ENCODE data around the gene DBF4B. TPM values are rescaled to one million over a fixed set of nuclear protein-coding genes. Genes with fewer than 3 reads are reported as not detected.

Gene DBF4B
- total and polyA plus RNA-seq, 2 of the 13 experiments (the other 11 are each of a cell fraction or from before 2014, with no cell fraction given): 11.7 to 13.2 TPM

- Histone ChIP-seq H4K20me1 (ENCODE audit: insufficient read depth, low read length) (no peaks in the 10 kb centered on the region), H3K4me3 (replicated peaks in 1 of 3; ENCODE audit: insufficient read depth in 1 of 3, low read depth in 2 of 3, low read length in 3 of 3) (no peak overlapping the region), H3K9ac (ENCODE audit: insufficient read depth, low read depth, low read length) (no peak overlapping the region), H3K9me3 (ENCODE audit: low read length) (no peaks in the 10 kb centered on the region), H3K27me3 (ENCODE audit: control insufficient read depth in 1 of 2, insufficient read depth in 2 of 2, low read length in 2 of 2) (peaks cover 3 to 43% of the 10 kb centered on the region in 2 experiments; a peak in 3 of 5 replicates), H3K36me3 (replicated peaks in 1 of 2; ENCODE audit: control insufficient read depth in 1 of 2, insufficient read depth in 2 of 2, low read length in 2 of 2) (no peaks in the 10 kb centered on the region), H2AFZ (ENCODE audit: low read length) (no peak overlapping the region), H3K4me2 (ENCODE audit: low read depth, low read length) (no peak overlapping the region), H3K79me2 (ENCODE audit: insufficient read depth, low read length) (no peaks in the 10 kb centered on the region), H3K4me1 (ENCODE audit: insufficient read depth, low read length) (peaks cover 49% of the 10 kb centered on the region), H3K27ac (ENCODE audit: extremely low read length, insufficient read depth, low read length) (no peak overlapping the region)
- in situ Hi-C loops (cut with HindIII; ENCODE audit: extremely low pct_ligation_motif_present, low pct_unique_long_range_greater_than_20kb) (loop anchor here (5.0 to 25.0 kb wide), 2 partner anchors 47 to 232 kb away; no protein-coding TSS in a partner anchor), intact Hi-C loops (cut with micrococcal nuclease; ENCODE audit: unreplicated experiment) (no loop called here)
- POLR2A ChIA-PET: interaction anchor here (0.6 kb wide), 1 partner anchor 369 kb away, joined by 4 read pairs; no protein-coding TSS in a partner anchor
- CTCF ChIA-PET (ENCODE audit: low intra/inter-chr PET ratio, low total read pairs): interaction anchor here (1.6 to 3.7 kb wide), 2 partner anchors 85 to 98 kb away, joined by 13 to 45 read pairs; no protein-coding TSS in a partner anchor
- BruUV-seq (replicated peaks): no TSS peak
- ATAC-seq (no peak), DNase-seq (ENCODE audit: low spot score) (no peak), FAIRE-seq (no peak)
- no peak for TF ChIP-seq HOXD1 (CRISPR knock-in tag; IDR thresholded peaks at IDR 0.05)
- TF ChIP-seq ZFX (CRISPR knock-in tag; IDR thresholded peaks at IDR 0.05; ENCODE audit: low read depth): 0 out of 2 replicates have a peak, but pooled peaks have one; percentile 7
- WGBS (ENCODE audit: low lambda C conversion rate): 34% methylated on average over 12 of the region's 12 CpGs
Observed at GRCh38 chr17:44780161-44780560, 71.7 kb downstream of the DBF4B start.

DNA sequence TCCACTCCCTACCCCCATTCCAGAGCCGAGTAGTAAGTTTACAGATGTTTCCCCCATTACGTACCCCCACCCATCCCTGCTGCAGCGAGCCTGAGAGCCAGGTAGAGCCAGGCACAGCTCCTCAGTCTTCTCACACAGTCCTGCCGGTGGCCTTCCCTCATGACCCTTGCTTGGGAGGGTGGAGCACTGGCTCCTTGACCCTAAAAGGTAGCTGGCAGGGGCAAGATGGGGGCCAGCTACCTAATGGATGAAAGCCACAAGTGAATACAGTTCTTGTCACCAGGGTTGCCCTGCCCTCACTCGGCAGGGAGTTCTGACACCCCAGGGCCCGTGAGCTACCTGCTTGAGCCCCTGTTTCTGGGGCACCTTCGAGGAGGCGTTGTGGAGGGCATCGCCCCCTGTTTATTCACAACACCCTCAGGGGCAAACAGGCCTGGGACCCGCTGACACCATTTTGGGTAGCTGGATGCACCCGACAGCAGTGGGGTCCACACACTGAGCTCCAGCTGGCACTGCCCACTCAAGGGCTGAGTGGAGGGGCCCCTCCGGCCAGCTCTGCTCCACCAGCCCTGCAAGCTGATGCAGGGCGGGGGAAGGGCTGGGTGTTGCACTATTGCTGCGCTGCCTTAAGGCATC lies 72.5 kb downstream of the DBF4B start:
- ChIA-PET POLR2A (interaction anchor here (0.6 kb wide), 1 partner anchor 368 kb away, joined by 4 read pairs; no protein-coding TSS in a partner anchor), CTCF (ENCODE audit: low intra/inter-chr PET ratio, low total read pairs) (interaction anchor here (1.7 to 3.7 kb wide), 2 partner anchors 84 kb away, joined by 6 to 45 read pairs; no protein-coding TSS in a partner anchor)
- FAIRE-seq (no peak), ATAC-seq (no peak), DNase-seq (ENCODE audit: low spot score) (no peak)
- intact Hi-C loops (cut with micrococcal nuclease; ENCODE audit: unreplicated experiment) (no loop called here), in situ Hi-C loops (cut with HindIII; ENCODE audit: extremely low pct_ligation_motif_present, low pct_unique_long_range_greater_than_20kb) (loop anchor here (5.0 to 25.0 kb wide), 2 partner anchors 46 to 231 kb away; no protein-coding TSS in a partner anchor)
- Histone ChIP-seq H3K36me3 (replicated peaks in 1 of 2; ENCODE audit: control insufficient read depth in 1 of 2, insufficient read depth in 2 of 2, low read length in 2 of 2) (no peaks in the 10 kb centered on the region), H3K4me1 (ENCODE audit: insufficient read depth, low read length) (peaks cover 46% of the 10 kb centered on the region), H3K27ac (ENCODE audit: extremely low read length, insufficient read depth, low read length) (no peak overlapping the region), H2AFZ (ENCODE audit: low read length) (no peak overlapping the region), H3K27me3 (ENCODE audit: control insufficient read depth in 1 of 2, insufficient read depth in 2 of 2, low read length in 2 of 2) (peaks cover 3 to 51% of the 10 kb centered on the region in 2 experiments; a peak in 4 of 5 replicates), H4K20me1 (ENCODE audit: insufficient read depth, low read length) (no peaks in the 10 kb centered on the region), H3K4me3 (replicated peaks in 1 of 3; ENCODE audit: insufficient read depth in 1 of 3, low read depth in 2 of 3, low read length in 3 of 3) (no peak overlapping the region), H3K79me2 (ENCODE audit: insufficient read depth, low read length) (no peaks in the 10 kb centered on the region), H3K9me3 (ENCODE audit: low read length) (no peaks in the 10 kb centered on the region), H3K9ac (ENCODE audit: insufficient read depth, low read depth, low read length) (no peak overlapping the region), H3K4me2 (ENCODE audit: low read depth, low read length) (peak overlapping the region; percentile 73; the same call in 1 of the 2 replicates)
- 41% methylated on average over 10 of the region's 14 CpGs for WGBS (ENCODE audit: low lambda C conversion rate)
- TF ChIP-seq U2AF2 (IDR thresholded peaks at IDR 0.05; ENCODE audit: low read depth, low read length) (no peak), CCDC6 (CRISPR knock-in tag; IDR thresholded peaks at IDR 0.05) (0 out of 2 replicates have a peak, but pooled peaks have one; percentile 11)
- no TSS peak for BruUV-seq (replicated peaks)

Data from HepG2 (cell line).